HL-60 (cell line): ENCODE results near the gene HCRTR1.
"Not testable (repeated sequence)": the region's sequence is repeated elsewhere in the genome, so short reads cannot be mapped to it uniquely, and the experiment has no call there.

Experiments used
- DNase-seq, 2 experiments: peaks; one replicate each; pipeline ENCODE4 v3.0.0-alpha.2; 2010 to 2020; ENCODE audit warnings: low read depth in 1 of 2, low spot score in 1 of 2
- H3K27ac ChIP-seq: fragments of 250-450 bp; sonication (Bioruptor Pico); replicated peaks from 2 replicates; pipeline ENCODE4 v1.5.1; 2020; ENCODE audit warnings: mild to moderate bottlenecking, moderate library complexity
- H3K27me3 ChIP-seq: fragments of 250-450 bp; sonication (Bioruptor Pico); 2 replicates; pipeline ENCODE4 v1.5.1; 2021; ENCODE audit warnings: mild to moderate bottlenecking, moderate library complexity; ENCODE audit not compliant: insufficient read depth, poor library complexity, severe bottlenecking
- H3K4me3 ChIP-seq: replicated peaks from 2 replicates; pipeline ENCODE4 v1.5.1; 2011; ENCODE audit warnings: mild to moderate bottlenecking, control low read depth, low read length; ENCODE audit not compliant: insufficient read depth
- CTCF ChIP-seq: IDR thresholded peaks from one replicate; pipeline ENCODE4 v1.5.1; 2011; ENCODE audit warnings: low read length, control low read depth, inconsistent platforms; ENCODE audit not compliant: insufficient read depth
- GABPA ChIP-seq: IDR thresholded peaks from 2 replicates; pipeline ENCODE4 v1.6.1; 2012; ENCODE audit warnings: low read depth
- POLR2AphosphoS5 ChIP-seq: IDR thresholded peaks from 2 replicates; pipeline ENCODE4 v1.6.1; 2012; ENCODE audit warnings: low read depth
- SPI1 ChIP-seq: IDR thresholded peaks from 2 replicates; pipeline ENCODE4 v1.6.1; 2012; ENCODE audit warnings: low read depth, mild to moderate bottlenecking, borderline replicate concordance
- TF ChIP-seq, protein P1 (sequence below): IDR thresholded peaks from 2 replicates; pipeline ENCODE4 v1.6.1; 2012; ENCODE audit warnings: low read depth; ENCODE audit not compliant: insufficient replicate concordance

The HCRTR1 gene

DNA sequence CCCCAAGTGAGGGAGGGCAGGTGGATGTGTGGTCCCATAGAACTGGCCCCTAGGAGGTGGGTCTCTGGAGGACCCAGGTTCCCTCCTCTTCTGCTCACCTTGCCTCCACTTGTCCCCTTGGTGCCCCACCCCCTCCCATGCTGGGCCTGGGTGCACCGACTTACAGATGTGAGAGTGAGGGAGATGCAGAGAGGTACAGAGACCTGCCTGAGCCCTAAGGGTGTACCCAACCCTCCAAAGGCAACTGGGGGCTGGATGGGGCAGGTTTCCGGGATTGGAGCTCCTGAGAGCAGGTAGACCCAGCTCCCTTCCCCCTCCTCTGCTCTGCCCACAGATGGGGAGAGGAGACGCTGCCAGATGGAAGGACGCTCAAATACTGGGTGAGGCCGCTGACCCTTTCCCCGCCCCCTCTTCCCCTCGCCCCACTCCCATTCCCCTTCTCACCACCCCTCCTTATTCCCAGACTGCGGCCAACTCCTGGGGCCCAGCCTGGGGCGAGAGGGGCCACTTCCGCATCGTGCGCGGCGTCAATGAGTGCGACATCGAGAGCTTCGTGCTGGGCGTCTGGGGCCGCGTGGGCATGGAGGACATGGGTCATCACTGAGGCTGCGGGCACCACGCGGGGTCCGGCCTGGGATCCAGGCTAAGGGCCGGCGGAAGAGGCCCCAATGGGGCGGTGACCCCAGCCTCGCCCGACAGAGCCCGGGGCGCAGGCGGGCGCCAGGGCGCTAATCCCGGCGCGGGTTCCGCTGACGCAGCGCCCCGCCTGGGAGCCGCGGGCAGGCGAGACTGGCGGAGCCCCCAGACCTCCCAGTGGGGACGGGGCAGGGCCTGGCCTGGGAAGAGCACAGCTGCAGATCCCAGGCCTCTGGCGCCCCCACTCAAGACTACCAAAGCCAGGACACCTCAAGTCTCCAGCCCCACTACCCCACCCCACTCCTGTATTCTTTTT, 30.8 kb upstream of the HCRTR1 start:
- TF ChIP-seq, protein P1, sequence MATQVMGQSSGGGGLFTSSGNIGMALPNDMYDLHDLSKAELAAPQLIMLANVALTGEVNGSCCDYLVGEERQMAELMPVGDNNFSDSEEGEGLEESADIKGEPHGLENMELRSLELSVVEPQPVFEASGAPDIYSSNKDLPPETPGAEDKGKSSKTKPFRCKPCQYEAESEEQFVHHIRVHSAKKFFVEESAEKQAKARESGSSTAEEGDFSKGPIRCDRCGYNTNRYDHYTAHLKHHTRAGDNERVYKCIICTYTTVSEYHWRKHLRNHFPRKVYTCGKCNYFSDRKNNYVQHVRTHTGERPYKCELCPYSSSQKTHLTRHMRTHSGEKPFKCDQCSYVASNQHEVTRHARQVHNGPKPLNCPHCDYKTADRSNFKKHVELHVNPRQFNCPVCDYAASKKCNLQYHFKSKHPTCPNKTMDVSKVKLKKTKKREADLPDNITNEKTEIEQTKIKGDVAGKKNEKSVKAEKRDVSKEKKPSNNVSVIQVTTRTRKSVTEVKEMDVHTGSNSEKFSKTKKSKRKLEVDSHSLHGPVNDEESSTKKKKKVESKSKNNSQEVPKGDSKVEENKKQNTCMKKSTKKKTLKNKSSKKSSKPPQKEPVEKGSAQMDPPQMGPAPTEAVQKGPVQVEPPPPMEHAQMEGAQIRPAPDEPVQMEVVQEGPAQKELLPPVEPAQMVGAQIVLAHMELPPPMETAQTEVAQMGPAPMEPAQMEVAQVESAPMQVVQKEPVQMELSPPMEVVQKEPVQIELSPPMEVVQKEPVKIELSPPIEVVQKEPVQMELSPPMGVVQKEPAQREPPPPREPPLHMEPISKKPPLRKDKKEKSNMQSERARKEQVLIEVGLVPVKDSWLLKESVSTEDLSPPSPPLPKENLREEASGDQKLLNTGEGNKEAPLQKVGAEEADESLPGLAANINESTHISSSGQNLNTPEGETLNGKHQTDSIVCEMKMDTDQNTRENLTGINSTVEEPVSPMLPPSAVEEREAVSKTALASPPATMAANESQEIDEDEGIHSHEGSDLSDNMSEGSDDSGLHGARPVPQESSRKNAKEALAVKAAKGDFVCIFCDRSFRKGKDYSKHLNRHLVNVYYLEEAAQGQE, result no peak
- TF ChIP-seq CTCF (no peak), POLR2AphosphoS5 (no peak), SPI1 (no peak)
- no peak for DNase-seq
- Histone ChIP-seq H3K27me3 (no peaks in the 10 kb centered on the region), H3K4me3 (no peak overlapping the region), H3K27ac (no peak overlapping the region)

DNA sequence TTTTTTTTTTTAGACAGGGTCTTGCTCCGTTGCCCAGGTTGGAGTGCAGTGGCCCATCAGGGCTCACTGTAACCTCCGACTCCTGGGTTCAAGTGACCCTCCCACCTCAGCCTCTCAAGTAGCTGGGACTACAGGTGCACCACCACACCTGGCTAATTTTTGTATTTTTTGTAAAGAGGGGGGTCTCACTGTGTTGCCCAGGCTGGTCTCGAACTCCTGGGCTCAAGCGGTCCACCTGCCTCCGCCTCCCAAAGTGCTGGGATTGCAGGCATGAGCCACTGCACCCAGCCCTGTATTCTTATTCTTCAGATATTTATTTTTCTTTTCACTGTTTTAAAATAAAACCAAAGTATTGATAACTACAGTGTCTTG, 30.2 kb upstream of the HCRTR1 start:
- H3K4me3 ChIP-seq, H3K27ac ChIP-seq, DNase-seq, H3K27me3 ChIP-seq: not testable (repeated sequence)

GRCh38 chr1:31587720-31588423, 29.6 kb upstream of the HCRTR1 start:
- no peak overlapping the region for H3K4me3 ChIP-seq
- peak; percentile 70 for TF ChIP-seq CTCF
- TF ChIP-seq, protein P1, result no peak
- DNase-seq, result peak; percentile 38 to 40
- H3K27ac ChIP-seq, result no peak overlapping the region
- no peaks in the 10 kb centered on the region for H3K27me3 ChIP-seq

- Histone ChIP-seq H3K4me3 (no peak overlapping the region), H3K27me3 (no peaks in the 10 kb centered on the region), H3K27ac (no peak overlapping the region)
- TF ChIP-seq POLR2AphosphoS5 (no peak), SPI1 (no peak), CTCF (no peak), GABPA (no peak)
- TF ChIP-seq, protein P1, result no peak
- no peak for DNase-seq
Measured at GRCh38 chr1:31588751-31589515, 28.6 kb upstream of the HCRTR1 start.
